MG63 (cell line): ENCODE measurements around the gene LIG1. TPM values are rescaled to one million over a fixed set of nuclear protein-coding genes. Genes with fewer than 3 reads are reported as not detected.

Source experiments
- DNase-seq: peaks from one replicate; pipeline ENCODE4 v3.0.0-alpha.2; 2020
- H3K27me3 ChIP-seq: fragments of 250-450 bp; sonication (Bioruptor Pico); 2 replicates; pipeline ENCODE4 v1.5.1; 2020; ENCODE audit warnings: mild to moderate bottlenecking, moderate library complexity
- H3K36me3 ChIP-seq: fragments of 250-450 bp; sonication (Bioruptor Pico); 2 replicates; pipeline ENCODE4 v1.5.1; 2020; ENCODE audit warnings: mild to moderate bottlenecking, moderate library complexity
- H3K4me3 ChIP-seq: fragments of 250-450 bp; sonication (Bioruptor Pico); 2 replicates; pipeline ENCODE4 v1.5.1; 2020; ENCODE audit warnings: mild to moderate bottlenecking, moderate library complexity
- H3K9me3 ChIP-seq: fragments of 250-450 bp; sonication (Bioruptor Pico); 2 replicates; pipeline ENCODE4 v1.5.1; 2020; ENCODE audit warnings: mild to moderate bottlenecking, moderate library complexity
- total RNA-seq: library from RNA; depleted of rRNA; stranded (reverse); fragments of >200 nt; shearing (Covaris generic); gene quantifications from 2 replicates; pipeline ENCODE4 v1.2.3, GENCODE V29; 2014; ENCODE audit warnings: low replicate concordance; rRNA removed

Gene LIG1
- total RNA-seq, 1 experiment from 2014 or later: 98.0 TPM

DNA sequence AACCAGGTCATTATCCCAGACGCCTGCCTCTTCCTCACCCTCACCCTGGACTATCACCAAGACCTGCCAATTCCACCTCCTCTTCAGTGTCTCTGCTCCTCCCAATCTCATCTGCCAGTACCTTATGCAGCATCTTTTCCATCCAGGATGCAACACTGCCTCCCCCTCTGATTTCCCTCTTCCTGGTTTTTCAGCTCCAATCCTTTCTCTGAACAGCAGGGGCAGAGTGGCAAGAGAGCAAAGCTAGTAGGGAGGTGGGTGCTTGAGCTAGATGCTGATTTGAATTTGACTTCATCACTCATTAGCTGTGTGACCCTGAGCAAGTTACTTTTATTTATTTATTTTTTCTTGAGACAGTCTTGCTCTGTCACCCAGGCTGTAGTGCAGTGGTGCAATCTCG is 100.7 kb downstream of the LIG1 start:
- Histone ChIP-seq H3K36me3 (no peaks in the 10 kb centered on the region), H3K27me3 (no peaks in the 10 kb centered on the region), H3K9me3 (peaks cover 6% of the 10 kb centered on the region; the same call in 1 of the 2 replicates), H3K4me3 (no peak overlapping the region)
- DNase-seq: peak; percentile 9

Other genes with a start within 250 kb of the LIG1 start
- not detected in 2 replicates for gene BSPH1, start 178.2 kb downstream of the LIG1 start, total RNA-seq
- gene ELSPBP1, start 175.7 kb downstream of the LIG1 start, total RNA-seq: not detected in 2 replicates
- gene CABP5, start 126.3 kb downstream of the LIG1 start, total RNA-seq: not detected in 2 replicates
- 8.9 and 17.7 TPM in 2 replicates for gene PLA2G4C, start 59.5 kb downstream of the LIG1 start, total RNA-seq
- gene ZSWIM9, start 336 bp upstream of the LIG1 start, total RNA-seq: 0.86 and 1.5 TPM in 2 replicates
- 8.3 and 17.5 TPM in 2 replicates for gene CARD8, start 85.6 kb upstream of the LIG1 start, total RNA-seq
- gene ZNF114, start 99.7 kb upstream of the LIG1 start, total RNA-seq: not detected in 2 replicates
- gene EMP3, start 155.2 kb upstream of the LIG1 start, total RNA-seq: 149 and 258 TPM in 2 replicates
- gene TMEM143, start 193.6 kb upstream of the LIG1 start, total RNA-seq: 3.4 and 5.1 TPM in 2 replicates
- not detected in 2 replicates for gene SYNGR4, start 194.0 kb upstream of the LIG1 start, total RNA-seq
- 51.3 and 103 TPM in 2 replicates for gene KDELR1, start 221.2 kb upstream of the LIG1 start, total RNA-seq
- gene GRIN2D, start 223.3 kb upstream of the LIG1 start, total RNA-seq: 0.03 TPM in 1 of 2 replicates, not detected in the other